Endothelial cell of umbilical vein (primary cell): ENCODE measurements around the gene ATXN1. TPM values are rescaled to one million over a fixed set of nuclear protein-coding genes. Genes with fewer than 3 reads are reported as not detected.

Experiments used
- BruUV-seq: library from RNA; stranded (reverse); fragments of 400-500 nt; replicated peaks from 2 replicates; lab custom pipeline; 2021; lab: Mats Ljungman, UMichigan
- CTCF ChIA-PET: fragments of 300-600, 350-600 bp; sonication (Branson Sonifier 250); formaldehyde crosslinking; loops from one replicate; lab custom pipeline; 2021; ENCODE audit warnings: antibody characterized with exemption, inconsistent platforms; lab: Charles Lee
- POLR2A ChIA-PET: fragments of 300-600, 350-600 bp; sonication (Branson Sonifier 250); formaldehyde crosslinking; loops from one replicate; lab custom pipeline; 2021; ENCODE audit warnings: antibody characterized with exemption, inconsistent platforms; lab: Charles Lee
- DNase-seq: peaks from one replicate; pipeline ENCODE4 v3.0.0-alpha.2; 2011; ENCODE audit warnings: low read depth, low spot score
- FAIRE-seq: peaks from 2 replicates; lab custom pipeline; 2011; peaks lifted over from hg19 to GRCh38; lab: Jason Lieb, UNC
- H2AFZ ChIP-seq: 2 replicates; pipeline ENCODE4 v1.6.0; 2012; ENCODE audit warnings: low read depth, low read length, control low read depth, inconsistent platforms
- H3K27ac ChIP-seq: 2 replicates; pipeline ENCODE4 v1.5.1; 2011; ENCODE audit warnings: low read depth, mild to moderate bottlenecking, control low read depth, low read length, moderate library complexity; ENCODE audit not compliant: insufficient read depth
- H3K27me3 ChIP-seq, 2 experiments: 2 replicates each; pipeline versions ENCODE4 v1.6.0 to v1.6.1; 2011; ENCODE audit warnings: low read length in 2 of 2, mixed read lengths in 1 of 2; ENCODE audit not compliant: control insufficient read depth in 2 of 2, insufficient read depth in 2 of 2
- H3K36me3 ChIP-seq, 2 experiments: 2 replicates in 1 of 2; 3 replicates in 1 of 2; pipeline ENCODE4 v1.5.1; 2011; ENCODE audit warnings: low read length in 2 of 2, mild to moderate bottlenecking in 1 of 2, moderate library complexity in 1 of 2; ENCODE audit not compliant: control insufficient read depth in 2 of 2, insufficient read depth in 2 of 2; ENCODE audit errors: extremely low read depth in 1 of 2
- H3K4me1 ChIP-seq: 3 replicates; pipeline ENCODE4 v1.5.1; 2011; ENCODE audit warnings: mild to moderate bottlenecking, low read length; ENCODE audit not compliant: control insufficient read depth, insufficient read depth; ENCODE audit errors: extremely low read depth
- H3K4me2 ChIP-seq: 2 replicates; pipeline ENCODE4 v1.6.1; 2011; ENCODE audit warnings: low read length, control low read depth, mixed read lengths; ENCODE audit not compliant: insufficient read depth
- H3K4me3 ChIP-seq, 3 experiments: fragments of 200-600 bp in 1 of 3; sonication (generic), shearing (Covaris generic) in 1 of 3; replicated peaks in 1 of 3; 2 replicates each; pipeline ENCODE4 v1.5.1; 2011 to 2016; ENCODE audit warnings: control low read depth in 3 of 3, low read length in 3 of 3, mild to moderate bottlenecking in 2 of 3, inconsistent platforms in 1 of 3, low read depth in 1 of 3, moderate library complexity in 1 of 3; ENCODE audit not compliant: insufficient read depth in 1 of 3
- H3K79me2 ChIP-seq: 2 replicates; pipeline ENCODE4 v1.6.0; 2012; ENCODE audit warnings: low read length, inconsistent platforms; ENCODE audit not compliant: control insufficient read depth, insufficient read depth
- H3K9ac ChIP-seq: replicated peaks from 2 replicates; pipeline ENCODE3; 2011; ENCODE audit warnings: low read length, control low read depth; ENCODE audit not compliant: insufficient read depth; ENCODE audit errors: extremely low read depth
- H3K9me1 ChIP-seq: replicated peaks from 3 replicates; pipeline ENCODE4 v1.6.0; 2011; ENCODE audit warnings: mild to moderate bottlenecking, low read length; ENCODE audit not compliant: control insufficient read depth, insufficient read depth; ENCODE audit errors: extremely low read depth
- H3K9me3 ChIP-seq: replicated peaks from 2 replicates; pipeline ENCODE4 v1.5.1; 2012; ENCODE audit warnings: low read length, inconsistent platforms; ENCODE audit not compliant: control insufficient read depth, insufficient read depth
- H4K20me1 ChIP-seq: replicated peaks from 2 replicates; pipeline ENCODE3; 2011; ENCODE audit warnings: mild to moderate bottlenecking, low read length; ENCODE audit not compliant: control insufficient read depth, insufficient read depth; ENCODE audit errors: extremely low read depth
- CTCF ChIP-seq, 2 donors: IDR thresholded peaks; 1 replicate in 1 of 2; 2 replicates in 1 of 2; pipeline ENCODE4 v1.5.1; 2011; ENCODE audit warnings: low read length in 2 of 2, mild to moderate bottlenecking in 2 of 2, moderate library complexity in 2 of 2, control low read depth in 1 of 2, inconsistent platforms in 1 of 2, low read depth in 1 of 2; ENCODE audit not compliant: insufficient read depth in 1 of 2; ENCODE audit errors: extremely low read depth in 1 of 2
- EZH2 ChIP-seq: IDR thresholded peaks from 2 replicates; pipeline ENCODE4 v1.6.1; 2012; ENCODE audit warnings: borderline replicate concordance, low read depth, mild to moderate bottlenecking, moderate library complexity, low read length, inconsistent platforms; ENCODE audit not compliant: severe bottlenecking
- FOS ChIP-seq: IDR thresholded peaks from 2 replicates; pipeline ENCODE4 v1.6.1; 2011; ENCODE audit warnings: mild to moderate bottlenecking, low read length, moderate library complexity, borderline replicate concordance; ENCODE audit not compliant: insufficient read depth
- GATA2 ChIP-seq: IDR thresholded peaks from 2 replicates; pipeline ENCODE4 v1.7.0; 2011; ENCODE audit warnings: low read depth, mild to moderate bottlenecking, moderate library complexity, mixed read lengths, low read length; ENCODE audit not compliant: insufficient read length, insufficient read depth
- JUN ChIP-seq: IDR thresholded peaks from 2 replicates; pipeline ENCODE4 v1.6.1; 2011; ENCODE audit warnings: borderline replicate concordance, low read depth; ENCODE audit not compliant: insufficient read length, insufficient read depth
- MAX ChIP-seq: IDR thresholded peaks from 2 replicates; pipeline ENCODE4 v1.6.1; 2011; ENCODE audit not compliant: insufficient read depth, insufficient read length
- MYC ChIP-seq: IDR thresholded peaks from one replicate; pipeline ENCODE4 v1.6.1; 2011; ENCODE audit warnings: mild to moderate bottlenecking, low read depth, low read length
- POLR2A ChIP-seq: IDR thresholded peaks from 2 replicates; pipeline ENCODE4 v1.6.1; 2012; ENCODE audit warnings: low read depth, mild to moderate bottlenecking, control low read depth, low read length
- POLR2AphosphoS5 ChIP-seq: IDR thresholded peaks from 2 replicates; pipeline ENCODE4 v1.6.1; 2012; ENCODE audit warnings: low read depth, mild to moderate bottlenecking, control low read depth, low read length, moderate library complexity; ENCODE audit not compliant: insufficient read depth
- dilution Hi-C: fragments of 300-500 bp; cut with MboI; formaldehyde crosslinking; loops from one replicate; pipeline ENCODE4 v1.15.0; 2019; ENCODE audit warnings: low sequenced_read_pairs; ENCODE audit not compliant: extremely low pct_ligation_motif_present
- intact Hi-C: fragments of 100-400 bp; cut with micrococcal nuclease; formaldehyde crosslinking; loops from one replicate; pipeline ENCODE4 v1.10.0; 2022
- polyA plus RNA-seq, 4 experiments: library from polyadenylated mRNA; depleted of rRNA in 3 of 4; stranded (reverse) in 3 of 4; unstranded in 1 of 4; fragments of >200 nt; gene quantifications; 2 replicates each; pipeline versions ENCODE4 v1.2.1 to v1.2.3, GENCODE V29; 2011 to 2012; ENCODE audit warnings: missing spikeins in 1 of 4
- total RNA-seq: library from RNA; stranded (reverse); gene quantifications from 2 replicates; pipeline ENCODE4 v1.2.3, GENCODE V29; 2021

Gene ATXN1
- total and polyA plus RNA-seq, 2 donors (not counting 3 experiments of a cell fraction or from before 2014, with no cell fraction given) = 16.4 to 33.0 TPM

GRCh38 chr6:16279243-16279642, 482.0 kb downstream of the ATXN1 start:
- Histone ChIP-seq H3K9ac (no peak overlapping the region), H3K9me1 (no peaks in the 10 kb centered on the region), H4K20me1 (no peaks in the 10 kb centered on the region), H3K9me3 (no peaks in the 10 kb centered on the region), H2AFZ (no peak overlapping the region), H3K79me2 (no peaks in the 10 kb centered on the region), H3K4me1 (peaks cover 11% of the 10 kb centered on the region), H3K27ac (no peak overlapping the region), H3K4me3 (no peak overlapping the region), H3K36me3 (peaks cover 0 to 9% of the 10 kb centered on the region in 2 experiments), H3K27me3 (no peaks in the 10 kb centered on the region), H3K4me2 (no peak overlapping the region)
- ChIA-PET POLR2A (no interaction called here), CTCF (interaction anchor here (1.6 kb wide), 2 partner anchors 9 to 14 kb away, joined by 4 to 5 read pairs; no protein-coding TSS in a partner anchor)
- dilution Hi-C loops = no loop called here
- DNase-seq (no peak), FAIRE-seq (no peak)
- TF ChIP-seq GATA2 (no peak), MYC (no peak), POLR2A (no peak), POLR2AphosphoS5 (no peak), EZH2 (no peak), FOS (no peak), JUN (no peak), MAX (no peak), CTCF (IDR thresholded peaks at IDR 0.05; ENCODE audit: extremely low read depth in 1 of 2, insufficient read depth in 1 of 2, low read depth in 1 of 2, low read length in 2 of 2) (no peak)
- no TSS peak for BruUV-seq
- intact Hi-C loops = no loop called here
